Endometrial microvascular endothelial cells (primary cell): ENCODE data around the gene ALX3. TPM values are rescaled to one million over a fixed set of nuclear protein-coding genes. Genes with fewer than 3 reads are reported as not detected.
"Not testable (repeated sequence)": the region's sequence is repeated elsewhere in the genome, so short reads cannot be mapped to it uniquely, and the experiment has no call there.

Experiments
- in situ Hi-C: cut with HindIII; loops from 2 replicates; pipeline ENCODE4 v1.10.0; 2017; ENCODE audit warnings: low sequenced_read_pairs, low pct_unique_long_range_greater_than_20kb; ENCODE audit errors: inconsistent ontology term
- total RNA-seq: library from RNA; depleted of rRNA; stranded (reverse); fragments of >200 nt; gene quantifications from one replicate; pipeline ENCODE4 v1.2.3, GENCODE V29; 2015; ENCODE audit errors: inconsistent ontology term

ALX3 gene
- total RNA-seq, 1 donor from 2014 or later = not detected

GRCh38 chr1:110091791-110092190 lies 21.3 kb upstream of the ALX3 start:
- in situ Hi-C loops = no loop called here

- in situ Hi-C loops = no loop called here
These were observed 20.9 kb upstream of the ALX3 start for GRCh38 chr1:110091381-110091780.

- in situ Hi-C loops = no loop called here
These were observed 19.2 kb upstream of the ALX3 start for GRCh38 chr1:110089561-110090275.

- in situ Hi-C loops = no loop called here
These were observed 18.4 kb upstream of the ALX3 start for GRCh38 chr1:110088739-110089316.

- in situ Hi-C loops = no loop called here
These were observed 17.6 kb upstream of the ALX3 start for GRCh38 chr1:110087812-110088738.

- in situ Hi-C loops = no loop called here
These were observed 16.5 kb upstream of the ALX3 start for GRCh38 chr1:110086961-110087360.

GRCh38 chr1:110085671-110086070 lies 15.2 kb upstream of the ALX3 start:
- in situ Hi-C loops = no loop called here

- in situ Hi-C loops = no loop called here
These were observed 14.0 kb upstream of the ALX3 start for GRCh38 chr1:110084227-110085078.

- in situ Hi-C loops = no loop called here
These were observed 13.4 kb upstream of the ALX3 start for GRCh38 chr1:110083866-110084226.

- in situ Hi-C loops = no loop called here
These were observed 12.8 kb upstream of the ALX3 start for GRCh38 chr1:110083061-110083865.

GRCh38 chr1:110082477-110082876 lies 12.0 kb upstream of the ALX3 start:
- in situ Hi-C loops = no loop called here

- in situ Hi-C loops = no loop called here
These were observed 10.6 kb upstream of the ALX3 start for GRCh38 chr1:110081061-110081460.

GRCh38 chr1:110079995-110080394 lies 9.5 kb upstream of the ALX3 start:
- in situ Hi-C loops = not testable (repeated sequence)

- in situ Hi-C loops = no loop called here
These were observed 6.5 kb upstream of the ALX3 start for GRCh38 chr1:110076789-110077500.

GRCh38 chr1:110074166-110074565 lies 3.7 kb upstream of the ALX3 start:
- in situ Hi-C loops = no loop called here

GRCh38 chr1:110070282-110070669 lies 196 bp downstream of the ALX3 start:
- in situ Hi-C loops = no loop called here

GRCh38 chr1:110069404-110070281 lies 829 bp downstream of the ALX3 start:
- in situ Hi-C loops = no loop called here
